Body of pancreas (tissue), 4 donors: ENCODE results near the gene RUSF1. TPM values are rescaled to one million over a fixed set of nuclear protein-coding genes. Genes with fewer than 3 reads are reported as not detected.

Experiments used
- ATAC-seq: fragments of 150-250 bp; one replicate; pipeline ENCODE4 v1.9.1; 2016
- DNase-seq, 4 donors: peaks; one replicate each; pipeline ENCODE4 v3.0.0-alpha.2; 2019
- H3K27ac ChIP-seq, 4 donors: fragments of 200-600 bp; sonication (generic); 1 replicate in 3 of 4; 2 replicates in 1 of 4; pipeline versions ENCODE4 v1.5.1 to v1.6.1; 2016 to 2019; ENCODE audit warnings: mild to moderate bottlenecking in 1 of 4, mixed read lengths in 1 of 4, moderate library complexity in 1 of 4
- H3K27me3 ChIP-seq, 2 donors: fragments of 200-600 bp; sonication (generic); one replicate each; pipeline ENCODE4 v1.6.0; 2016; ENCODE audit warnings: mild to moderate bottlenecking in 1 of 2
- H3K36me3 ChIP-seq, 2 donors: fragments of 200-600 bp; sonication (generic); replicated peaks in 1 of 2; 2 replicates each; pipeline ENCODE4 v1.5.1; 2016; ENCODE audit warnings: low read depth in 2 of 2; ENCODE audit not compliant: insufficient read depth in 1 of 2
- H3K4me1 ChIP-seq: fragments of 200-600 bp; sonication (generic); one replicate; pipeline ENCODE4 v1.6.0; 2016
- H3K4me3 ChIP-seq, 2 donors: fragments of 200-600 bp; sonication (generic); 1 replicate in 1 of 2; 2 replicates in 1 of 2; pipeline ENCODE4 v1.5.1; 2016 to 2019
- H3K9me3 ChIP-seq, 3 donors: fragments of 200-600 bp; sonication (generic); 1 replicate in 2 of 3; 2 replicates in 1 of 3; pipeline ENCODE4 v1.5.1; 2016
- POLR2A ChIP-seq, 3 donors: fragments of 450-650 bp; IDR thresholded peaks; one replicate each; pipeline ENCODE4 v1.6.1; 2016; ENCODE audit warnings: antibody characterized with exemption in 3 of 3, mild to moderate bottlenecking in 2 of 3
- WGBS, 2 donors: methylation state at CpG; one replicate each; pipeline ENCODE4 v1.1.5; 2017; 5-methylcytosine and 5-hydroxymethylcytosine counted together
- intact Hi-C: fragments of 100-400 bp; cut with DNase I; formaldehyde crosslinking; loops from one replicate; pipeline ENCODE4 v1.15.1; 2023
- total RNA-seq, 2 donors: library from RNA; depleted of rRNA; stranded (reverse); fragments of >200 nt; gene quantifications; one replicate each; pipeline ENCODE4 v1.1.0, GENCODE V29; 2016
- TF ChIP-seq, protein P1 (sequence below), 7 experiments: fragments of 450-650 bp in 4 of 7; fragments of 200-600 bp in 3 of 7; sonication (generic) in 3 of 7; IDR thresholded peaks; one replicate each; pipeline ENCODE4 v1.5.1; 2016 to 2019; ENCODE audit warnings: antibody characterized with exemption in 7 of 7

RUSF1 gene
- total RNA-seq, 2 donors from 2014 or later: 72.9 to 77.5 TPM

DNA sequence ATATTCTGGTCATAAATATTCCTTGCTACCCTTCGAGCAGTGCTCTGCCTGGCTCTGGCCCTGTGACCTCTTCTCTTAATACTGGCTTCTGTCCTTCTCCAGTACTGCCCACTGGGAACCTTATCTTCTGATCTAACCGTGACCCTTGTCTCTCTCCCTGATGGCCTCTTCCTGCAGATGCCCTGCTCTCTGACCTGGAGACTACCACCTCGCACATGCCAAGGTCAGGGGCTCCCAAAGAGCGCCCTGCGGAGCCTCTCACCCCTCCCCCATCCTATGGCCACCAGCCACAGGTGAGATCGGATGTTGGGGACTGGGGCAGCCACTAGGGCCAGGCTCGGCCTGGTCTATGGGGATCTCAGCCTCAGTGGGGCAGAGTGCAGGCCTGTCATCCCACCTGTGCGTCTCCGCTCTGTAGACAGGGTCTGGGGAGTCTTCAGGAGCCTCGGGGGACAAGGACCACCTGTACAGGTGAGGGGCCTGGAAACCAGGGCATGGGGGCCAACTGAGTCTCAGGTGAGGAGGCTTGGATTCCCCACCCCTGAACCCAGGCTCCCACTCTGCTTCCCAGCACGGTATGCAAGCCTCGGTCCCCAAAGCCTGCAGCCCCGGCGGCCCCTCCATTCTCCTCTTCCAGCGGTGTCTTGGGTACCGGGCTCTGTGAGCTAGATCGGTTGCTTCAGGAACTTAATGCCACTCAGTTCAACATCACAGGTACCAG, 34.8 kb downstream of the RUSF1 start:
- Histone ChIP-seq H3K4me3 (no peak overlapping the region), H3K4me1 (peaks cover 34% of the 10 kb centered on the region), H3K36me3 (no peaks in the 10 kb centered on the region), H3K27ac (no peak overlapping the region), H3K27me3 (no peaks in the 10 kb centered on the region), H3K9me3 (no peaks in the 10 kb centered on the region)
- no peak for DNase-seq
- WGBS, 2 donors: 79 to 81% methylated on average over 12 to 17 of the region's 17 CpGs
- intact Hi-C loops: no loop called here
- no peak for ATAC-seq
- TF ChIP-seq POLR2A (IDR thresholded peaks at IDR 0.05): no peak
- TF ChIP-seq, protein P1, sequence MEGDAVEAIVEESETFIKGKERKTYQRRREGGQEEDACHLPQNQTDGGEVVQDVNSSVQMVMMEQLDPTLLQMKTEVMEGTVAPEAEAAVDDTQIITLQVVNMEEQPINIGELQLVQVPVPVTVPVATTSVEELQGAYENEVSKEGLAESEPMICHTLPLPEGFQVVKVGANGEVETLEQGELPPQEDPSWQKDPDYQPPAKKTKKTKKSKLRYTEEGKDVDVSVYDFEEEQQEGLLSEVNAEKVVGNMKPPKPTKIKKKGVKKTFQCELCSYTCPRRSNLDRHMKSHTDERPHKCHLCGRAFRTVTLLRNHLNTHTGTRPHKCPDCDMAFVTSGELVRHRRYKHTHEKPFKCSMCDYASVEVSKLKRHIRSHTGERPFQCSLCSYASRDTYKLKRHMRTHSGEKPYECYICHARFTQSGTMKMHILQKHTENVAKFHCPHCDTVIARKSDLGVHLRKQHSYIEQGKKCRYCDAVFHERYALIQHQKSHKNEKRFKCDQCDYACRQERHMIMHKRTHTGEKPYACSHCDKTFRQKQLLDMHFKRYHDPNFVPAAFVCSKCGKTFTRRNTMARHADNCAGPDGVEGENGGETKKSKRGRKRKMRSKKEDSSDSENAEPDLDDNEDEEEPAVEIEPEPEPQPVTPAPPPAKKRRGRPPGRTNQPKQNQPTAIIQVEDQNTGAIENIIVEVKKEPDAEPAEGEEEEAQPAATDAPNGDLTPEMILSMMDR (IDR thresholded peaks at IDR 0.05): no peak

DNA sequence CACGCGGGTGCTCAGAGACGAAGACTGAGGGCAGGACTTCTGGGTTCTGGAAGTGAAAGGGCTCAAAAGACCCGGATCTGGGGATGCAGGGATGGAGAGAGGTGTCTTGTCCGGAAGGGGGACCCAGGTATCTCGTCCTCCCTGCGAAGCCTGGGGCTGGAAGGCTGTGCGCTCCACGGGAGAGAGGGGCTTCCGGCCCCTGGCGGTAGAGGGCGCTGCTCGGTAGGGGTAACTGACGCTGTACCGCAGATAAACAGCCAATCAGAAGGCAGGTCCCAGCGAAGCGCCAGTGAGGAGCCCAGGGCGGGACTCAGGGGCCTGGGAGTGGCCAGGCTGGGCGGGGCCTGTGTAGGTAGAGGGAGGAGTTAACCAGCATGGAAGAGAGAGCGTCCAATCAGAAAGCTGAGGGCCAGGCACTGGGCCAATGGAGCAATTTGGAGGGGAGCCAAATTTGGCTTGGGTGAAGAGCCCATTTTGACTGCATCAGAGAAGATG, 35.4 kb downstream of the RUSF1 start:
- H3K4me1 ChIP-seq: peaks cover 28% of the 10 kb centered on the region
- no peaks in the 10 kb centered on the region for H3K9me3 ChIP-seq
- H3K27me3 ChIP-seq: no peaks in the 10 kb centered on the region
- no peak overlapping the region for H3K4me3 ChIP-seq
- 28 to 30% methylated on average over 13 to 20 of the region's 20 CpGs for WGBS, 2 donors
- DNase-seq (peak; percentile 78 to 84 (median 82)), ATAC-seq (peak; percentile 64)
- TF ChIP-seq, protein P1 (IDR thresholded peaks at IDR 0.05): peak in 6 of 7 experiments; percentile 32 to 66 (median 50)
- no peak for TF ChIP-seq POLR2A (IDR thresholded peaks at IDR 0.05)
- peak overlapping the region in 3 of 4 donors; percentile 24 to 65 (median 61) for H3K27ac ChIP-seq
- H3K36me3 ChIP-seq: no peaks in the 10 kb centered on the region
- intact Hi-C loops: no loop called here

DNA sequence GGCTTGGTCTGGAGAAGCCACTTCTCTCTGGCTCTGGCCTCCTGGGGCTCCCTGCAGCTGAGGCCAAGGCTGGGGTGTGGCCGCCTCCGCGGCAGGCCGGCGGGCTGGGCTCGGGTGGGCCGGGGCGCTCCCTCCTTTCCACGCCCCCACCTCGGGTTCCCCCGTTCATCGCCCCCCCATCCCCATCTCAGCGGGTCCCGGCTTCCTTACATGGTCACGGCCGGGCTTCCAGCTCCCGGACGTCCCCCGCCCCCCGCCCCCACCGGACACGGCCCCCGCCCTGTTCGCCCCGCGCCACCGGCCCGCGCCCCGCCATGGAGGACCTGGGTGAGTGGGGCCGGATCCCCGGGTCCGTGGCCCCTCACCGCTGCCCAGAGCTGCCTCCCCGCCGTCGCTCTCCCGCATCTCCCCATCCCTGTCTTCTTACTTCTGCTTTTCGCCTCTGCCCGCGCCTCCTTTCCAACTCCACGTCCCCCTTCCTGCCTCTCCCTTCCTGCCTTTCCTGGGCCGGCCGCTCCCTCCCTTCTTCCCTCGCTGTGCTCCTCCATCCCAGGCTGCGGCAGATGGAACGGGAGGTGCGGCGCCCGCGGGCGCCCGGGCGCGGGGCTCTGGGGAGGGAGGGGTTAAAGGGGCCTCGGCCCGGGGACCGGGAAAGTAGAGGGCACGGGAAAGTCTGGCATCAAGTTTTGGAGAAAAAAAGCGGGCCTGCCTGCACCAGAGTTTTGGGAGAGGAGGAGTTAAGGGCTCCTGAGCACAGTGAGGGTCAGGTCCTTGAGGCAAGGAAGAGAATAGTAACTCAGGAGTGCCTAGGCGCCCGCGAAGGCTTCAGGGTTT, 36.1 kb downstream of the RUSF1 start, which contains the start of gene TGFB1I1:
TSS of gene TGFB1I1 (plus strand) at position 278 of the 834 bp plus-strand sequence. CDS start at position 315, 37 bp downstream.
- no peaks in the 10 kb centered on the region for H3K36me3 ChIP-seq
- intact Hi-C loops: no loop called here
- 2 to 3% methylated on average over 40 to 41 of the region's 63 CpGs for WGBS, 2 donors
- TF ChIP-seq, protein P1 (IDR thresholded peaks at IDR 0.05): no peak
- TF ChIP-seq POLR2A (IDR thresholded peaks at IDR 0.05): no peak
- peak within 1 kb of the TSS in 3 of 4 donors; percentile 24 to 65 (median 61) for H3K27ac ChIP-seq
- peaks cover 25% of the 10 kb centered on the region for H3K4me1 ChIP-seq
- H3K9me3 ChIP-seq: no peaks in the 10 kb centered on the region
- ATAC-seq (no peak), DNase-seq (peak in 1 of 4 donors; percentile 45)
- no peaks in the 10 kb centered on the region for H3K27me3 ChIP-seq
- H3K4me3 ChIP-seq: no peak within 1 kb of the TSS

DNA sequence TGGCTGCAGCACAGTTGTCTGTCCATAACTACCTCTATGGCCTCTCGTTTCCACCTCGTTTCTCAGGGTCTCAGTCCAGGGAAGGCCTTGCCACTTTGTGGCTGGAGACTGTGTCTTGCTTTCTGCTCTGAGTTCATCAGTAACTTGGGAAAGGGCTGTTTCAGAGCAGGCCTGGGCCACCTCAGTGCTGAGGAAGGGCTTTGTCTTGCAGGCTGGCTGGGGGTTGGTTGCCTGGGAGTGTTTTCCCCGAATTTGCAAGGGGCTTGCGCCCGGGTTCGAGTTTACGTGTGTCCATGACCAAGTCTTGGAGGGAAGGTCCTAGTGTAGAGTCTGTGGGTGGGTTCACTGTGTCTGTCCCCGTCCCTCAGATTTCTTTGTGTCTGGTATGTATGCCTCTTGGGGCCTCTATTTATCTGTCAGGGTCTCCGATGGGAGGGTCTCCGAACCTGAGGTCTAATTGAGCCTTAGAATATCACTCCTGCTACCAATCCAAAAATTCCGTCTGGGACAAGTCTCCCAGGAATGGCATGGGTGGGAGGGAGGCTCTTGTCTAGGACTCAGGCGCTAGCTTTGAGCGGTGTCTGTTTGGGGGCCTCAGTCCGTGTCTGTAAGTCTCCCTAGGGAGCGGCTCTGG, 36.8 kb downstream of the RUSF1 start:
- H3K27me3 ChIP-seq: no peaks in the 10 kb centered on the region
- H3K36me3 ChIP-seq: no peaks in the 10 kb centered on the region
- DNase-seq: no peak
- intact Hi-C loops: no loop called here
- H3K27ac ChIP-seq: peak overlapping the region in 3 of 4 donors; percentile 24 to 65 (median 61)
- no peaks in the 10 kb centered on the region for H3K9me3 ChIP-seq
- TF ChIP-seq, protein P1 (IDR thresholded peaks at IDR 0.05): no peak
- TF ChIP-seq POLR2A (IDR thresholded peaks at IDR 0.05): no peak
- H3K4me1 ChIP-seq: peaks cover 21% of the 10 kb centered on the region
- WGBS, 2 donors: 51 to 60% methylated on average over 7 to 15 of the region's 15 CpGs
- H3K4me3 ChIP-seq: no peak overlapping the region
- ATAC-seq: no peak
